HG03521 (cell line): Measurements from ENCODE around the gene CDH5.

ENCODE experiments used
- ATAC-seq: cut with Tn5 transposase; IDR thresholded peaks from one replicate; pipeline ENCODE4 v1.9.1; 2021; ENCODE audit warnings: mild to moderate bottlenecking, moderate library complexity; ENCODE audit not compliant: unreplicated experiment

The CDH5 gene

GRCh38 chr16:66388350-66389139, 22.1 kb downstream of the CDH5 start:
- ATAC-seq: no peak

- no peak for ATAC-seq
Measured at GRCh38 chr16:66389256-66390176, 23.0 kb downstream of the CDH5 start.

DNA sequence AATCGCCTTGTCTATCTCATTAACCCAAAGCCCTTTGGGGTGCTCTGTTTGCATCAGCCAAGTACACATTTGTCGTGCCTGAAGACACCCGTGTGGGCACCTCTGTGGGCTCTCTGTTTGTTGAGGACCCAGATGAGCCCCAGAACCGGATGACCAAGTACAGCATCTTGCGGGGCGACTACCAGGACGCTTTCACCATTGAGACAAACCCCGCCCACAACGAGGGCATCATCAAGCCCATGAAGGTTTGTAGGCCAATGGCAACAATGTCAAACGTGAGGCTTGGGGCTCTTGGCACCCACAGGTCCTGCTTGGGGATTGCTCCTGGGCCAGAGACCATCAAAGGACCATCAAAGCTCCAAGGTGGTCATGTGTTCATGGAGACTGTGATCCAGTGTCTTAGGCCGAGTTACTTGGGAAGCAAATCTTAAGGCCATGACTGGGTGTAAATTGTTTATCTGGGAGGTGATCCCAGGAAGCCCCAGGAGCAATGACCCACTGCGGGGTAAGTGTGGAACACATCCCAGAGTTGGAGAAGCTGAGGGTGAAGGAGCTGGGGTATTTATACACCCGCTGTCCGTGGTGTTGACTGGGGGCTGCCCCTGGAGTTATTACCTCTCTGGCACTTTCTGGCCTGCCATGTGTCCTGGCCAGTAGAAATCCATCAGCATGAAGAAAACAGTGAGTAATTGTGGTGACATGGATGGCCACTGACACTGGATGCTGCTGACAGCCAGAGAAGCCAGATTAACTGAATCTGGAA, 24.0 kb downstream of the CDH5 start:
- no peak for ATAC-seq

GRCh38 chr16:66391726-66392670, 25.5 kb downstream of the CDH5 start:
- no peak for ATAC-seq

GRCh38 chr16:66395806-66396555, 29.5 kb downstream of the CDH5 start:
- ATAC-seq: no peak

- no peak for ATAC-seq
Measured at GRCh38 chr16:66397736-66398433, 31.4 kb downstream of the CDH5 start.

DNA sequence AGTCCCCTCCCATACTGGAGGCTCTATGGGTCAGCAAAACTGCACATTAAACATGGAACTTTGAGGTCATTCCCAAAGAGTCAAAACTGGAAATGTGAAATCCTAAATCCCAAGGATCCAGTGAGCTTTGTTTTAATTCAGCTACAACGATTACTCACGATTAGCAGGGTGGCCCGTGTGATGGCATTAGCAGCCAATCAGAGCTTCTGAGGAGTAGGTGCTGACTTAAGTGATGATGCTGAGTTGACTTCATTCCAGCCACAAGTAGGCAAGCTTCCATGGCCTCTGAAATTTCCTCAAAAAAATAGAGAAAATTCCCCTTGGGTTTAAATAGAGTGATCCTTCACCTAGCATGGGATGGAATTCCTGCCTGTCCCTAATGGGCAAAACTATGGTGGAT, 32.5 kb downstream of the CDH5 start:
- no peak for ATAC-seq

GRCh38 chr16:66399930-66400329, 33.4 kb downstream of the CDH5 start:
- ATAC-seq: no peak

DNA sequence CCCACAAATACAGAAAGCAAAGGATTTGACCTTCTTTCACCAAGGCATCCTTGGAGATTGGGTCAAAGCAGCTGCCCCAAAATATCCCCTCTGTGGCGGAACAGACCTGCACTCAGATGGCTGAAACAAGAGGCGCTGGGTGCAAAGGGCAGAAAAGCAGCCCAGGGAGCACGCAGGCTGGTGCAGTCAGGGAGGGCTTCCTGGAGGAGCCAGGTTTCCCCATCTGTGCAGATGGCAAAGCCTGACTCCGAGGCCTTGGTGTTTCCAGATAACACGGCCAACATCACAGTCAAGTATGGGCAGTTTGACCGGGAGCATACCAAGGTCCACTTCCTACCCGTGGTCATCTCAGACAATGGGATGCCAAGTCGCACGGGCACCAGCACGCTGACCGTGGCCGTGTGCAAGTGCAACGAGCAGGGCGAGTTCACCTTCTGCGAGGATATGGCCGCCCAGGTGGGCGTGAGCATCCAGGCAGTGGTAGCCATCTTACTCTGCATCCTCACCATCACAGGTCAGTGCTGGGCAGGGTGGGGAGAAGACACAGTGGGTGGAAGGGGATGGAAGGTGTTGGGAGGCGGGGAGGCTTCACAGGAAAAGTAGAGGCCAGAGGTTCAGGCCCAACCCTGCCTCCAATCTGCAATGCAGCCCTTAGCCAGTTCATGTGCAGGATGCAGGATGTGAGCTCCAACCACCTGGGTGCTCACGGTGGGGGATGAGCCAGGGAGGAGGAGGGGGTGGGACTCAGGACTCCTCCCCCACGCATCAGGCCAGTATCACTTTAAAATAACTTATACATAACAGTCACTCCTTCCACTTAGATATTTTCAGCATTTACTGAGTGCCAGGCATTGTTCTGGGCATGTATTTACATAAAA, 34.3 kb downstream of the CDH5 start:
- ATAC-seq: no peak

DNA sequence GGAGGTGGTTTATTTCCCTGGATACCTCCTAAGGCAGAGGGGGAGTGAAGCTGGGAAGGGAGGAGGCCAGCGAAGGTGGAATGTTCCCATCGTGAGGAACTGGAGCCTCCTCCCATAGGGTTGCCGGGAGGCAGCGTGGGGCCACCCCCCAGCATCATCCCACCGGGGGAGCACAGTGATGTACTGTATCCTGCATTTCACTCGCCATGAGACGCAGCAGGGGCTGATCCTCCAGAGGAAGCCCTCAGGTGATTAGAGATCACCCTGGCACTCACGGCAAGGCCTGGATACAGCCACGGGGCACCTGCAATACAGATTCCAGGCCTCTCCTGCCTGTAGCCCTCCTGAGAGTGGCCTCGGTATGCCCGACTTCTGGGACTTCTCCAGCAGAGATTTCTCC, 35.1 kb downstream of the CDH5 start:
- ATAC-seq: no peak

DNA sequence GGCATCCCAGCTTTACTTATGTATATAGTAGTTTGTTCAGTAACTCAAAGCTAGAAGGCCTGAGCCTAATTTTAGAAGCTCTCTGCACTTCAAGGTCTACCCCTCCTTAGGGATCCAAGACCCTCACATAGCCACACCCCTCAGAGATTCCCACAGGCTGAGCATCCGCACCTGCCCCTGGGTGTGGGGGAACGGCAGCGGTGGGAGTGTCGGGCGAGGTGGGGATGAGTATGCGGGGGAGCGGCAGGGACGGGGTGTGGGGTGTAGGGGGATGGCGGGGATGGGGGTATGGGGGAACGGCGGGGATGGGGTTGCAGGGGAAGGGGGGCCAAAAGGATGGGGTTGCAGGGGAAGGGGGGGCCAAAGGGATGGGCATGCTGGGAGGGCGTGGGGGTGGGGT, 35.7 kb downstream of the CDH5 start:
- no peak for ATAC-seq

DNA sequence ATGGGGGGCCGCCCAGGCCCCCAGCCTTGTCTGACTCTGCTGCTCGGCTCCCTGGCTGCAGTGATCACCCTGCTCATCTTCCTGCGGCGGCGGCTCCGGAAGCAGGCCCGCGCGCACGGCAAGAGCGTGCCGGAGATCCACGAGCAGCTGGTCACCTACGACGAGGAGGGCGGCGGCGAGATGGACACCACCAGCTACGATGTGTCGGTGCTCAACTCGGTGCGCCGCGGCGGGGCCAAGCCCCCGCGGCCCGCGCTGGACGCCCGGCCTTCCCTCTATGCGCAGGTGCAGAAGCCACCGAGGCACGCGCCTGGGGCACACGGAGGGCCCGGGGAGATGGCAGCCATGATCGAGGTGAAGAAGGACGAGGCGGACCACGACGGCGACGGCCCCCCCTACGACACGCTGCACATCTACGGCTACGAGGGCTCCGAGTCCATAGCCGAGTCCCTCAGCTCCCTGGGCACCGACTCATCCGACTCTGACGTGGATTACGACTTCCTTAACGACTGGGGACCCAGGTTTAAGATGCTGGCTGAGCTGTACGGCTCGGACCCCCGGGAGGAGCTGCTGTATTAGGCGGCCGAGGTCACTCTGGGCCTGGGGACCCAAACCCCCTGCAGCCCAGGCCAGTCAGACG, 36.2 kb downstream of the CDH5 start:
- no peak for ATAC-seq

DNA sequence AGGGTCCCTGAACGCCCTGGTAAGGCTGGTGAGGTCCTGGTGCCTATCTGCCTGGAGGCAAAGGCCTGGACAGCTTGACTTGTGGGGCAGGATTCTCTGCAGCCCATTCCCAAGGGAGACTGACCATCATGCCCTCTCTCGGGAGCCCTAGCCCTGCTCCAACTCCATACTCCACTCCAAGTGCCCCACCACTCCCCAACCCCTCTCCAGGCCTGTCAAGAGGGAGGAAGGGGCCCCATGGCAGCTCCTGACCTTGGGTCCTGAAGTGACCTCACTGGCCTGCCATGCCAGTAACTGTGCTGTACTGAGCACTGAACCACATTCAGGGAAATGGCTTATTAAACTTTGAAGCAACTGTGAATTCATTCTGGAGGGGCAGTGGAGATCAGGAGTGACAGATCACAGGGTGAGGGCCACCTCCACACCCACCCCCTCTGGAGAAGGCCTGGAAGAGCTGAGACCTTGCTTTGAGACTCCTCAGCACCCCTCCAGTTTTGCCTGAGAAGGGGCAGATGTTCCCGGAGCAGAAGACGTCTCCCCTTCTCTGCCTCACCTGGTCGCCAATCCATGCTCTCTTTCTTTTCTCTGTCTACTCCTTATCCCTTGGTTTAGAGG, 37.1 kb downstream of the CDH5 start:
- ATAC-seq: no peak

DNA sequence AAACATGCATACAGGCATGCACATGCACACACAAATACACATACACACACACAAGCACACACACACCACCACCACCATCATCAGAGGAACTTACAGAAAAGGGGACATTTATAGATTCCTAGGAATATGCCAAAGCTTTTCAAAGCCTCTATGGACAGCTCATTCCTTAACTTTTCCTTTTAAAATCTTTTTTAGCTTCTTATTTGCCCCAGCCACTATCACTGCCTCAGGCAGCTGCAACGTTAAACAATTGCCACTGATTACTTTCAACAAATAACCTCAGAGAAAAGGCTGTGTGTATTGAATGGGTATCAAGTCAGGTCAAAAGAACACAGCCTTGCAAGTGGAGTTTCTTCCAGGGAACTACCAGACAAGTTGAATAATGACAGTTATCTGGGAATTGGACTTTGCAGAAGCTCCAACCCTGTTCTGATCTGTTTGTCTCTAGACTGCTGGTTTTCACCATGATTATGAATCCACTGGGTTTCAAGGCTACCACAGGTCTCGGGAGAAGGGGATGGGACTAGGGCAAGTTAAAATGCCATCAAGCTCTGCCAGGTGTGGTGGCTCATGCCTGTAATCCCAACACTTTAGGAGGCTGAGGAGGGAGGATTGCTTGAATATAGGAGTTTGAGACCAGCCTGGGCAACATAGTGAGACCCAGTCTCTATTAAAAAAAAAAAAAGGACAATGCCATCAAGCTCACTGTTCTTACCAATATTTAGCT, 38.7 kb downstream of the CDH5 start:
- no peak for ATAC-seq

- peak; percentile 61 for ATAC-seq
Measured at GRCh38 chr16:66406534-66407221, 40.2 kb downstream of the CDH5 start.
